Hepatocyte (in vitro differentiated cells): ENCODE results near the gene TMEM114. TPM values are rescaled to one million over a fixed set of nuclear protein-coding genes. Genes with fewer than 3 reads are reported as not detected.
A peak's percentile ranks its signal among the peaks of the same experiment; 100 is the strongest.

ENCODE experiments used
- DNase-seq: peaks from one replicate; pipeline ENCODE4 v3.0.0-alpha.2; 2016; ENCODE audit warnings: low spot score
- H2AFZ ChIP-seq: fragments of 200-600 bp; sonication (generic); 2 replicates; pipeline ENCODE4 v1.6.0; 2016; ENCODE audit warnings: antibody characterized with exemption, mild to moderate bottlenecking
- H3K27ac ChIP-seq: fragments of 200-600 bp; sonication (generic); 2 replicates; pipeline ENCODE4 v1.5.1; 2016; ENCODE audit warnings: mild to moderate bottlenecking
- H3K27me3 ChIP-seq: fragments of 200-600 bp; sonication (generic); 2 replicates; pipeline ENCODE4 v1.6.1; 2016
- H3K36me3 ChIP-seq: fragments of 200-600 bp; sonication (generic); replicated peaks from 2 replicates; pipeline ENCODE4 v1.5.1; 2016; ENCODE audit warnings: low read depth; ENCODE audit not compliant: insufficient read depth
- H3K4me1 ChIP-seq: fragments of 200-600 bp; sonication (generic); 2 replicates; pipeline ENCODE4 v1.5.1; 2016; ENCODE audit warnings: mild to moderate bottlenecking, moderate library complexity; ENCODE audit not compliant: insufficient read depth
- H3K4me2 ChIP-seq: fragments of 200-600 bp; sonication (generic); 2 replicates; pipeline ENCODE4 v1.6.0; 2016
- H3K4me3 ChIP-seq: fragments of 200-600 bp; sonication (generic); 2 replicates; pipeline ENCODE4 v1.5.1; 2016; ENCODE audit warnings: mild to moderate bottlenecking
- H3K79me2 ChIP-seq: fragments of 200-600 bp; sonication (generic); 2 replicates; pipeline ENCODE4 v1.6.0; 2017; ENCODE audit warnings: mild to moderate bottlenecking
- H3K9me2 ChIP-seq: fragments of 200-600 bp; sonication (generic); replicated peaks from 2 replicates; pipeline ENCODE4 v1.6.0; 2017; ENCODE audit warnings: mild to moderate bottlenecking; ENCODE audit not compliant: insufficient read depth
- H3K9me3 ChIP-seq: fragments of 200-600 bp; sonication (generic); 2 replicates; pipeline ENCODE4 v1.5.1; 2016; ENCODE audit warnings: low read depth, mild to moderate bottlenecking
- H4K20me1 ChIP-seq: fragments of 200-600 bp; sonication (generic); 2 replicates; pipeline ENCODE4 v1.6.0; 2016; ENCODE audit warnings: mild to moderate bottlenecking; ENCODE audit not compliant: insufficient read depth, poor library complexity, severe bottlenecking
- CTCF ChIP-seq: fragments of 200-600 bp; sonication (generic); IDR thresholded peaks from 2 replicates; pipeline ENCODE4 v1.5.1; 2016; ENCODE audit warnings: antibody characterized with exemption, mild to moderate bottlenecking; ENCODE audit not compliant: poor library complexity
- EZH2 ChIP-seq: fragments of 200-600 bp; sonication (generic); IDR thresholded peaks from 2 replicates; pipeline ENCODE4 v1.6.1; 2016; ENCODE audit warnings: antibody characterized with exemption, mild to moderate bottlenecking, borderline replicate concordance
- EZH2phosphoT487 ChIP-seq: fragments of 200-600 bp; sonication (generic); IDR thresholded peaks from one replicate; pipeline ENCODE4 v1.6.1; 2018; ENCODE audit warnings: antibody characterized with exemption, mild to moderate bottlenecking, low read depth, moderate library complexity; ENCODE audit not compliant: unreplicated experiment, severe bottlenecking
- WGBS: methylation state at CpG from one replicate; pipeline ENCODE4 v1.1.6; 2016; ENCODE audit warnings: low lambda C conversion rate; ENCODE audit errors: missing lambda C conversion rate; 5-methylcytosine and 5-hydroxymethylcytosine counted together
- polyA plus RNA-seq: library from polyadenylated mRNA; unstranded; fragments of >200 nt; fragmentation: Nextera tagmentation; extraction: Ambion mirVana; gene quantifications from 2 replicates; pipeline ENCODE4 v1.2.1, GENCODE V29; 2016
- total RNA-seq: library from RNA; depleted of rRNA; stranded (reverse); fragments of >200 nt; gene quantifications from 2 replicates; pipeline ENCODE4 v1.2.3, GENCODE V29; 2014

TMEM114 gene
- total and polyA plus RNA-seq, 2 experiments from 2014 or later: not detected

- DNase-seq: no peak
- Histone ChIP-seq H4K20me1 (no peaks in the 10 kb centered on the region), H3K27me3 (no peaks in the 10 kb centered on the region), H3K36me3 (no peaks in the 10 kb centered on the region), H3K27ac (peak overlapping the region; percentile 82), H3K9me2 (no peaks in the 10 kb centered on the region), H3K4me1 (peaks cover 7% of the 10 kb centered on the region), H3K4me3 (no peak overlapping the region), H3K4me2 (no peak overlapping the region), H3K9me3 (no peaks in the 10 kb centered on the region), H2AFZ (no peak overlapping the region), H3K79me2 (no peaks in the 10 kb centered on the region)
- 89% methylated on average over 5 of the region's 5 CpGs for WGBS
- TF ChIP-seq CTCF (no peak), EZH2 (no peak), EZH2phosphoT487 (no peak)
These were observed 70.7 kb downstream of the TMEM114 start for GRCh38 chr16:8519643-8520042.

Other genes starting within 250 kb of the TMEM114 start
- 16.9 and 17.6 TPM in 2 replicates for gene METTL22, start 31.2 kb upstream of the TMEM114 start, total RNA-seq
- gene METTL22, start 31.2 kb upstream of the TMEM114 start, polyA plus RNA-seq: 19.7 and 35.1 TPM in 2 replicates
- 50.1 and 59.1 TPM in 2 replicates for gene ABAT, start 84.1 kb upstream of the TMEM114 start, total RNA-seq
- gene ABAT, start 84.1 kb upstream of the TMEM114 start, polyA plus RNA-seq: 18.8 and 31.2 TPM in 2 replicates
- gene TMEM186, start 207.1 kb upstream of the TMEM114 start, total RNA-seq: 8.4 and 10.9 TPM in 2 replicates
- 18.7 and 20.4 TPM in 2 replicates for gene TMEM186, start 207.1 kb upstream of the TMEM114 start, polyA plus RNA-seq
- 28.9 and 31.3 TPM in 2 replicates for gene PMM2, start 207.3 kb upstream of the TMEM114 start, total RNA-seq
- 28.4 and 34.1 TPM in 2 replicates for gene PMM2, start 207.3 kb upstream of the TMEM114 start, polyA plus RNA-seq